OCI-LY7 (cell line): ENCODE results near the gene ALDH3A1.

Experiments used
- CTCF ChIP-seq: fragments of 200-600 bp; sonication (generic); conservative IDR thresholded peaks from 2 replicates; pipeline ENCODE4 v1.5.1; 2014; ENCODE audit warnings: mild to moderate bottlenecking, antibody characterized with exemption, low read length, moderate library complexity, mixed read lengths
- EZH2phosphoT487 ChIP-seq: fragments of 200-600 bp; sonication (generic); IDR thresholded peaks from 2 replicates; pipeline ENCODE4 v1.6.1; 2018; ENCODE audit warnings: low read depth, borderline replicate concordance, mild to moderate bottlenecking, mixed run types, antibody characterized with exemption, low read length, moderate library complexity, mixed read lengths

GRCh38 chr17:19748807-19749193, 702 bp upstream of the ALDH3A1 start:
- TF ChIP-seq CTCF = no peak
- no peak for TF ChIP-seq EZH2phosphoT487
